Measurements from ENCODE around the gene KATNBL1. TPM values are rescaled to one million over a fixed set of nuclear protein-coding genes. Genes with fewer than 3 reads are reported as not detected.

Gene KATNBL1
- total and polyA plus RNA-seq, 9 of the 15 experiments (the other 6 are each of a cell fraction or from before 2014, with no cell fraction given) = 6.6 to 46.0 (median 24.0) TPM

- TF ChIP-seq ZNF609 (CRISPR knock-in tag; IDR thresholded peaks at IDR 0.05; ENCODE audit: borderline replicate concordance) (0 out of 2 replicates have a peak, but pooled peaks have one; percentile 47), STAT5A (IDR thresholded peaks at IDR 0.05; ENCODE audit: borderline replicate concordance, low read length) (no peak), ZNF445 (CRISPR knock-in tag; IDR thresholded peaks at IDR 0.05; ENCODE audit: low read depth) (no peak), GTF3C2 (IDR thresholded peaks at IDR 0.05; ENCODE audit: borderline replicate concordance, extremely low read depth, insufficient read length) (no peak), NUFIP1 (IDR thresholded peaks at IDR 0.05; ENCODE audit: partially characterized antibody) (no peak), MLX (CRISPR knock-in tag; conservative IDR thresholded peaks at IDR 0.05) (no peak), NCOA4 (IDR thresholded peaks at IDR 0.05; ENCODE audit: partially characterized antibody) (no peak), PCBP1 (IDR thresholded peaks at IDR 0.05; ENCODE audit: low read depth, low read length, poor library complexity, severe bottlenecking) (no peak)
Observed at GRCh38 chr15:34101366-34102174, 108.3 kb downstream of the KATNBL1 start, which contains the start of the genes EMC7 and PGBD4 (continued).

Data from K562 (cell line).